RPMI7951 (cell line): ENCODE measurements around the gene SLCO3A1. TPM values are rescaled to one million over a fixed set of nuclear protein-coding genes. Genes with fewer than 3 reads are reported as not detected.

Experiments
- DNase-seq: peaks from one replicate; pipeline ENCODE4 v3.0.0-alpha.2; 2012; ENCODE audit warnings: low read depth
- total RNA-seq: library from RNA; depleted of rRNA; stranded (reverse); fragments of >200 nt; shearing (Covaris generic); gene quantifications from 2 replicates; pipeline ENCODE4 v1.2.3, GENCODE V29; 2014

Gene SLCO3A1
- total RNA-seq, 1 experiment from 2014 or later = 1.7 TPM

- DNase-seq = no peak
Measured at GRCh38 chr15:91861223-91861622, 7.7 kb downstream of the SLCO3A1 start.

GRCh38 chr15:91862891-91863504, 9.5 kb downstream of the SLCO3A1 start:
- no peak for DNase-seq

GRCh38 chr15:91863621-91864255, 10.2 kb downstream of the SLCO3A1 start:
- DNase-seq = no peak

- no peak for DNase-seq
Measured at GRCh38 chr15:91864664-91865063, 11.2 kb downstream of the SLCO3A1 start.

- DNase-seq = no peak
Measured at GRCh38 chr15:91865486-91865885, 12.0 kb downstream of the SLCO3A1 start.

GRCh38 chr15:91865950-91866349, 12.4 kb downstream of the SLCO3A1 start:
- DNase-seq = no peak

- peak; percentile 51 for DNase-seq
Measured at GRCh38 chr15:91866371-91866905, 12.9 kb downstream of the SLCO3A1 start.

GRCh38 chr15:91866971-91867372, 13.5 kb downstream of the SLCO3A1 start:
- no peak for DNase-seq

GRCh38 chr15:91867581-91868026, 14.1 kb downstream of the SLCO3A1 start:
- peak; percentile 61 for DNase-seq

GRCh38 chr15:91870876-91871537, 17.5 kb downstream of the SLCO3A1 start:
- peak; percentile 78 for DNase-seq

GRCh38 chr15:91871837-91872236, 18.3 kb downstream of the SLCO3A1 start:
- no peak for DNase-seq

GRCh38 chr15:91872356-91873137, 19.0 kb downstream of the SLCO3A1 start:
- no peak for DNase-seq

GRCh38 chr15:91873138-91873536, 19.6 kb downstream of the SLCO3A1 start:
- no peak for DNase-seq

GRCh38 chr15:91874171-91874570, 20.7 kb downstream of the SLCO3A1 start:
- DNase-seq = no peak

GRCh38 chr15:91874992-91875660, 21.6 kb downstream of the SLCO3A1 start:
- DNase-seq = no peak

- no peak for DNase-seq
Measured at GRCh38 chr15:91876187-91876586, 22.7 kb downstream of the SLCO3A1 start.

GRCh38 chr15:91878319-91878870, 24.9 kb downstream of the SLCO3A1 start:
- no peak for DNase-seq

GRCh38 chr15:91879158-91879557, 25.6 kb downstream of the SLCO3A1 start:
- no peak for DNase-seq

- DNase-seq = no peak
Measured at GRCh38 chr15:91880373-91880772, 26.9 kb downstream of the SLCO3A1 start.

GRCh38 chr15:91881569-91882297, 28.2 kb downstream of the SLCO3A1 start:
- no peak for DNase-seq
